ENCODE measurements around the gene ST8SIA6.
"Not testable (repeated sequence)": the region's sequence is repeated elsewhere in the genome, so short reads cannot be mapped to it uniquely, and the experiment has no call there.

The ST8SIA6 gene

GRCh38 chr10:17427201-17427600, 27.2 kb downstream of the ST8SIA6 start:
- no peak for DNase-seq (ENCODE audit: low read depth)

GRCh38 chr10:17426263-17426750, 28.1 kb downstream of the ST8SIA6 start:
- DNase-seq (ENCODE audit: low read depth): no peak

GRCh38 chr10:17425584-17426262, 28.7 kb downstream of the ST8SIA6 start:
- DNase-seq (ENCODE audit: low read depth): no peak

GRCh38 chr10:17423632-17424186, 30.7 kb downstream of the ST8SIA6 start:
- DNase-seq (ENCODE audit: low read depth): no peak

GRCh38 chr10:17422931-17423330, 31.5 kb downstream of the ST8SIA6 start:
- DNase-seq (ENCODE audit: low read depth): no peak

- no peak for DNase-seq (ENCODE audit: low read depth)
Observed at GRCh38 chr10:17418249-17418648, 36.1 kb downstream of the ST8SIA6 start.

- no peak for DNase-seq (ENCODE audit: low read depth)
Observed at GRCh38 chr10:17416442-17417211, 37.8 kb downstream of the ST8SIA6 start.

- no peak for DNase-seq (ENCODE audit: low read depth)
Observed at GRCh38 chr10:17415046-17415658, 39.2 kb downstream of the ST8SIA6 start.

- DNase-seq (ENCODE audit: low read depth): no peak
Observed at GRCh38 chr10:17414484-17414883, 39.9 kb downstream of the ST8SIA6 start.

- no peak for DNase-seq (ENCODE audit: low read depth)
Observed at GRCh38 chr10:17413876-17414275, 40.5 kb downstream of the ST8SIA6 start.

- no peak for DNase-seq (ENCODE audit: low read depth)
Observed at GRCh38 chr10:17412323-17412722, 42.1 kb downstream of the ST8SIA6 start.

GRCh38 chr10:17410907-17411306, 43.5 kb downstream of the ST8SIA6 start:
- DNase-seq (ENCODE audit: low read depth): no peak

GRCh38 chr10:17409170-17409733, 45.1 kb downstream of the ST8SIA6 start:
- DNase-seq (ENCODE audit: low read depth): no peak

GRCh38 chr10:17407047-17407446, 47.3 kb downstream of the ST8SIA6 start:
- DNase-seq (ENCODE audit: low read depth): no peak

- DNase-seq (ENCODE audit: low read depth): no peak
Observed at GRCh38 chr10:17406036-17406834, 48.2 kb downstream of the ST8SIA6 start.

GRCh38 chr10:17403161-17403560, 51.2 kb downstream of the ST8SIA6 start:
- no peak for DNase-seq (ENCODE audit: low read depth)

GRCh38 chr10:17402040-17402439, 52.4 kb downstream of the ST8SIA6 start:
- DNase-seq (ENCODE audit: low read depth): not testable (repeated sequence)

- no peak for DNase-seq (ENCODE audit: low read depth)
Observed at GRCh38 chr10:17396004-17396403, 58.4 kb downstream of the ST8SIA6 start.

GRCh38 chr10:17394854-17395253, 59.5 kb downstream of the ST8SIA6 start:
- no peak for DNase-seq (ENCODE audit: low read depth)

GRCh38 chr10:17387861-17388503, 66.4 kb downstream of the ST8SIA6 start:
- no peak for DNase-seq (ENCODE audit: low read depth)

- DNase-seq (ENCODE audit: low read depth): no peak
Observed at GRCh38 chr10:17386616-17387075, 67.7 kb downstream of the ST8SIA6 start.
